GM19043 (cell line): ENCODE results near the gene PLA2G2A.

Experiments used
- ATAC-seq: cut with Tn5 transposase; IDR thresholded peaks from one replicate; pipeline ENCODE4 v1.9.1; 2021; ENCODE audit warnings: low read depth; ENCODE audit not compliant: unreplicated experiment

Gene PLA2G2A

GRCh38 chr1:19974822-19975416, 4.5 kb downstream of the PLA2G2A start:
- no peak for ATAC-seq

DNA sequence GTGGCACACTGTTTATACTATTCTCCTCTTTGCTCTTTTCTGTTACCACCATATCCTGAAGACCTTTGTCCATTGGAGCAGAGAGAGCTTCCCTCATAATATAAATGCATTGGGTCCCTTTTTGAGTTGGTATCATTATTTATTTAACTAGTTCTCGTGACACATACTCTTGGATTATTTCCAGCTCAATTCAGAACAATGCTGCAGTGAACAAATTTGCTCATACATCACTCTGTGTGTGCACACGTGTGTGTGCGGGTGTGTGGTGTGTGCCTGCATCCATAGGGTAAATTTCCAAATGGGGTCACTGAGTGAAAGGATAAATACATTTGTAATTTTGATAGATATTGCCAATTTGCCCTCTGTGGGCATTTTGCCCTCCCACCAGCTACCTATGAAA, 5.8 kb downstream of the PLA2G2A start:
- ATAC-seq, result no peak

DNA sequence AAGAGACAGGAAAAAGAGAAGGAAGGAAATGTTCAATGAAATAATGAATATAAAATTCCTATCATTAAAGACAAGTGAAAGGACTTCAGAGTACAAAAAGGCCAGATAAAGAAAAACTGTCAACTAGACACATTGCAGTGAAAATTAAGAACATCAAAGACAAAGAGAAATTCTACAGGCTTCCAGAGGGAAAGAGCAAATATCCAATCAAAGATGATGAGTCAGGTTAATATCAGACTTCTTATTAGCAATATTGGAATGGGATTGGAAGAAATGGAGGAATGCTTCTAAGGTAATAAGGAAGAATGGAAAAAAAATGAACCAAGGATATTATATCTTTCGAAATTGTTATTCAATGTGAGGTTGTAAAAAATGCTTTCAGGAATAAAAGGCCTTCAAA, 7.8 kb downstream of the PLA2G2A start:
- no peak for ATAC-seq

- ATAC-seq, result no peak
Observed at GRCh38 chr1:19969898-19970660, 9.3 kb downstream of the PLA2G2A start.

DNA sequence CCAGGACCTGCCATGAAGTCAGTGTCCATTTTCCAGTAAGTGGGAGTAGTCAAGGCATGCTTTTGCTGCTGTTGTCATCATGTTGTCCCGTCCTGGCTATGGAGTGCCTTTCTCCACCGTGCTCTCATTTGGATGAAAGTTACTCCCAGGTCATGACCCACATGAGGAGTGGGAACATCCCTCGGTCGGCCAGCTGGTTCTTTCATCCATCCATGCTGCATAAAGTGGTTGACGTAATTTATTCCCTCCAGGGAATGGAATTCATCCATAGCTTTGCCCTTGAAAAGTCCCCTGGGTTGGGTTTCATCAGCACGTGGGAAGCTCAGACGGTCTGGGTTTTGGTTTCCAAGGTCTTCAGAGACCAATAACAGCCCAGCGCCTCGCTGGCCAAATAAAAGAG, 11.6 kb downstream of the PLA2G2A start:
- no peak for ATAC-seq

- no peak for ATAC-seq
Observed at GRCh38 chr1:19964542-19964941, 14.9 kb downstream of the PLA2G2A start.

- no peak for ATAC-seq
Observed at GRCh38 chr1:19963636-19964035, 15.8 kb downstream of the PLA2G2A start.

GRCh38 chr1:19960591-19960990, 18.8 kb downstream of the PLA2G2A start:
- no peak for ATAC-seq

GRCh38 chr1:19957779-19958178, 21.6 kb downstream of the PLA2G2A start:
- ATAC-seq, result no peak

GRCh38 chr1:19955534-19956170, 23.8 kb downstream of the PLA2G2A start:
- no peak for ATAC-seq

DNA sequence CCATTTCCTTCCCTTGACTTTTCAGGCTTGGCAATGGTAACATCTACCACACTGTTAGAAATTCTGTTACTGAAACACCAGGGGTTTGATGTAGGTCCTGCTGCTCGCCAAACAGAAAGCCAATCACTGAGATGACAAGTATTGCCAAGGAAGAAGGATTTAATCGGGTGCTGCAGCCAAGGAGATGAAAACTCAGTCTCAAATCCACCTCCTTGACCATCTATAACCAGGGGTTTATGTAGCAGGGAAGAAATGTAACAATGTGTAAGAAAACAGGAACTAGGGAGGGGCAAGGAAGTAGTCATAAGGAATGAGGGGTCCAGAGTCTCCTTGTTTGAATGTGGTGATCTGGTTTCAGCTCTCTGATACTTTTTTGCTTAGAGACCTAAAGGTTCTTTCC, 25.4 kb downstream of the PLA2G2A start:
- ATAC-seq, result no peak

DNA sequence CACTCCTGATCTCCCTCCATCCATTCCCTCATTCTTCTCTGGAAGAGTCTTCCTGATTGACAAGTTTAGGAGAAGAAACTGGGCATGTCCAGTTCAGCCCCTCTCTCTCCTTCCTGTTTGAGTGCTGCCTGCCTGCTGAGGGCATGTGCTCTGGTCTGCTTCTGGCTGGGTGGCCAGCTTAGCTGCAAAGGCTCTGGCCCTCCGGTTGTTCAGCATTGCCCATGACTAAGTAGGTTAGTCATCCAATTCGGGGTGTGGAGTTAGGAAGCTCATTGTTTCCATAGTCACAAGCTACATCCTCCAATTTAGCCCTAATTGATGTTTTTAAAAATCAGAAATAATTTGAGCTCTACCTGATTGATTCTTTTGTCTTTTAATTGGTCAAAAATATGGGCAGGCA, 30.4 kb downstream of the PLA2G2A start:
- ATAC-seq, result no peak

- ATAC-seq, result no peak
Observed at GRCh38 chr1:19946971-19947370, 32.4 kb downstream of the PLA2G2A start.

DNA sequence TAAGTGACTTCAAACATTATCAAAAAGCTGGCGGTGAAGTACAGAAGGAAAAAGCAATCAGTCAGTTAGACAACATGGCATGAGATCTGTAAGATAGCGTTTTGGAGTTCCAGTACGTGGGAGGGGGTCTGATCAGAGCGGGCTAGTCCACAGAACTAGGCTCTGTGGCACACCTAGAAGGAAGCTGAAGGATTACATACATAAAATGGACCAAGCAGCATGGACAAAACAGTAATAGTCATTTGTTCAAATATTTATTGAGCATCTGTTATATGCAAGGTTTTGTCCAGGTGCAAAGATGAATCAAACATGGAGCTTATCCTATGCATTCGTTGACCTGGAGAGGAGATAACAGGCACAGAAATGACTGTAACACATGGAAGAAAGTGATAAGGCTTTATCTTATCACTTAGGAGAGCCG, 33.1 kb downstream of the PLA2G2A start:
- ATAC-seq, result no peak

- no peak for ATAC-seq
Observed at GRCh38 chr1:19945914-19946313, 33.5 kb downstream of the PLA2G2A start.

DNA sequence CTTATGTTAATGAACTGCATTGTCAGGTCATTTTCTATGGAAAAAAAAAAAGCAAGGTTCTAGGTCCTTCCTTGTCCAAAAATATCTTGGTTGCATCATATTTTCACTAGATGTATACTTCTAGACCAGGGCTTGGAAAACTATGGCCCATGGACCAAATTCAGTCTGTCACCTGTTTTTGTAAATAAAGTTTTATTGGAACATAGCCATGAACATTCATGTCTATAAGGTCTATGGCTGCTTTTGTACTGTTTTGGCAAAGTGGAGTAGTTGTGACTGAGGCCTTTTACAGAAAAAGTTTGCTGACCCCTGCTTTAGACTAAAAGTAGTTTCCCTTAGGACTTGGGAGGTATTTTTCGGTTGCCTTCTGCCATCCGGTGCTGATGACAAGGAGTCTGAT, 36.8 kb downstream of the PLA2G2A start:
- no peak for ATAC-seq

GRCh38 chr1:19942088-19942487, 37.3 kb downstream of the PLA2G2A start:
- no peak for ATAC-seq

- no peak for ATAC-seq
Observed at GRCh38 chr1:19941206-19941568, 38.2 kb downstream of the PLA2G2A start.

GRCh38 chr1:19940486-19941205, 38.8 kb downstream of the PLA2G2A start:
- ATAC-seq, result no peak

- ATAC-seq, result no peak
Observed at GRCh38 chr1:19938472-19938871, 40.9 kb downstream of the PLA2G2A start.

GRCh38 chr1:19936061-19936750, 43.2 kb downstream of the PLA2G2A start:
- ATAC-seq, result no peak
